Activated naive CD4-positive, alpha-beta T cell treated with Interleukin-2 at 50 U/mL for 16 hours (primary cell): ENCODE data around the gene RPP14.

Source experiments
- DNase-seq: peaks from one replicate; pipeline ENCODE4 v3.0.0-alpha.2; 2020

Gene RPP14

GRCh38 chr3:58359621-58360020 lies 53.6 kb downstream of the RPP14 start:
- DNase-seq: no peak

GRCh38 chr3:58361866-58362265 lies 55.8 kb downstream of the RPP14 start:
- DNase-seq: no peak

- DNase-seq: no peak
These were observed 60.7 kb downstream of the RPP14 start for GRCh38 chr3:58366699-58367098.

GRCh38 chr3:58369038-58369437 lies 63.0 kb downstream of the RPP14 start:
- no peak for DNase-seq
